Measurements from ENCODE around the gene BHLHE23. TPM values are rescaled to one million over a fixed set of nuclear protein-coding genes. Genes with fewer than 3 reads are reported as not detected.

BHLHE23 gene
- total and polyA plus RNA-seq, 2 donors from 2014 or later: not detected

DNA sequence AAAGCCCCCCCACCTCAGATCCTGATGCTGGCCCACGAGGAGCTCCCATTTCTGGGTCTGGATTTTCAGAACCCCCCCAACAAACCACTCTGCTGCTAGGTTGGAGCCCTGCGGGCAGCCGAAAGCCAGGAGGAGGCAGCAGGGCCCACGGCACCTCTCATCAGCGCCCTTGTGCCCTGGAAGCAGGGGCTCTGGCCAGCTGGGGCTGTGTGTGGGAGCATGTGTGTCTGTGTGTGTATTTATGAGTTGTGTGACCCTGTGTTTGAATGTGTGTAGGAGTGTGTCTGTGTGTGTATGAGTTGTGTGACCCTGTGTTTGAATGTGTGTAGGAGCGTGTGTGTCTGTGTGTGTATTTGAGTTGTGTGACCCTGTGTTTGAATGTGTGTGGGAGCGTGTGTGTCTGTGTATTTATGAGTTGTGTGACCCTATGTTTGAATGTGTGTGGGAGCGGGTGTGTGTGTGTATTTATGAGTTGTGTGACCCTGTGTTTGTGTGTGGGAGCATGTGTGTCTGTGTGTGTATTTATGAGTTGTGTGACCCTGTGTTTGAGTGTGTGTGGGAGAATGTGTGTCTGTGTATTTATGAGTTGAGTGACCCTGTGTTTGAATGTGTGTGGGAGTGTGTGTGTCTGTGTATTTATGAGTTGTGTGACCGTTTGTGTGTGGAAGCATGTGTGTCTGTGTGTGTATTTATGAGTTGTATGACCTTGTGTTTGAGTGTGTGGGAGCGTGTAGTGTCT lies 35.4 kb downstream of the BHLHE23 start:
- H3K9ac ChIP-seq (ENCODE audit: low read length in 3 of 3): no peak overlapping the region
- DNase-seq (no peak), FAIRE-seq (no peak)
- peaks cover 0 to 2% (median 0%) of the 10 kb centered on the region in 3 donors for H3K4me1 ChIP-seq (ENCODE audit: control insufficient read depth in 2 of 3, insufficient read depth in 2 of 3, low read depth in 1 of 3, low read length in 3 of 3)
- intact Hi-C loops (cut with DNase I): no loop called here
- H3K36me3 ChIP-seq (ENCODE audit: control insufficient read depth in 2 of 3, insufficient read depth in 3 of 3, low read length in 3 of 3): no peaks in the 10 kb centered on the region
- H3K27ac ChIP-seq (ENCODE audit: low read depth in 2 of 2, low read length in 2 of 2): no peak overlapping the region
- no peak overlapping the region for H3K4me3 ChIP-seq (ENCODE audit: low read length in 3 of 3)
- H3K9me3 ChIP-seq (ENCODE audit: control insufficient read depth in 2 of 3, insufficient read depth in 1 of 3, low read length in 3 of 3): no peaks in the 10 kb centered on the region
- H3K27me3 ChIP-seq (ENCODE audit: control insufficient read depth, insufficient read depth, low read length): peaks cover 9% of the 10 kb centered on the region
- TF ChIP-seq, protein P1, sequence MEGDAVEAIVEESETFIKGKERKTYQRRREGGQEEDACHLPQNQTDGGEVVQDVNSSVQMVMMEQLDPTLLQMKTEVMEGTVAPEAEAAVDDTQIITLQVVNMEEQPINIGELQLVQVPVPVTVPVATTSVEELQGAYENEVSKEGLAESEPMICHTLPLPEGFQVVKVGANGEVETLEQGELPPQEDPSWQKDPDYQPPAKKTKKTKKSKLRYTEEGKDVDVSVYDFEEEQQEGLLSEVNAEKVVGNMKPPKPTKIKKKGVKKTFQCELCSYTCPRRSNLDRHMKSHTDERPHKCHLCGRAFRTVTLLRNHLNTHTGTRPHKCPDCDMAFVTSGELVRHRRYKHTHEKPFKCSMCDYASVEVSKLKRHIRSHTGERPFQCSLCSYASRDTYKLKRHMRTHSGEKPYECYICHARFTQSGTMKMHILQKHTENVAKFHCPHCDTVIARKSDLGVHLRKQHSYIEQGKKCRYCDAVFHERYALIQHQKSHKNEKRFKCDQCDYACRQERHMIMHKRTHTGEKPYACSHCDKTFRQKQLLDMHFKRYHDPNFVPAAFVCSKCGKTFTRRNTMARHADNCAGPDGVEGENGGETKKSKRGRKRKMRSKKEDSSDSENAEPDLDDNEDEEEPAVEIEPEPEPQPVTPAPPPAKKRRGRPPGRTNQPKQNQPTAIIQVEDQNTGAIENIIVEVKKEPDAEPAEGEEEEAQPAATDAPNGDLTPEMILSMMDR (IDR thresholded peaks at IDR 0.05; ENCODE audit: borderline replicate concordance, extremely low read depth, insufficient read depth): no peak

DNA sequence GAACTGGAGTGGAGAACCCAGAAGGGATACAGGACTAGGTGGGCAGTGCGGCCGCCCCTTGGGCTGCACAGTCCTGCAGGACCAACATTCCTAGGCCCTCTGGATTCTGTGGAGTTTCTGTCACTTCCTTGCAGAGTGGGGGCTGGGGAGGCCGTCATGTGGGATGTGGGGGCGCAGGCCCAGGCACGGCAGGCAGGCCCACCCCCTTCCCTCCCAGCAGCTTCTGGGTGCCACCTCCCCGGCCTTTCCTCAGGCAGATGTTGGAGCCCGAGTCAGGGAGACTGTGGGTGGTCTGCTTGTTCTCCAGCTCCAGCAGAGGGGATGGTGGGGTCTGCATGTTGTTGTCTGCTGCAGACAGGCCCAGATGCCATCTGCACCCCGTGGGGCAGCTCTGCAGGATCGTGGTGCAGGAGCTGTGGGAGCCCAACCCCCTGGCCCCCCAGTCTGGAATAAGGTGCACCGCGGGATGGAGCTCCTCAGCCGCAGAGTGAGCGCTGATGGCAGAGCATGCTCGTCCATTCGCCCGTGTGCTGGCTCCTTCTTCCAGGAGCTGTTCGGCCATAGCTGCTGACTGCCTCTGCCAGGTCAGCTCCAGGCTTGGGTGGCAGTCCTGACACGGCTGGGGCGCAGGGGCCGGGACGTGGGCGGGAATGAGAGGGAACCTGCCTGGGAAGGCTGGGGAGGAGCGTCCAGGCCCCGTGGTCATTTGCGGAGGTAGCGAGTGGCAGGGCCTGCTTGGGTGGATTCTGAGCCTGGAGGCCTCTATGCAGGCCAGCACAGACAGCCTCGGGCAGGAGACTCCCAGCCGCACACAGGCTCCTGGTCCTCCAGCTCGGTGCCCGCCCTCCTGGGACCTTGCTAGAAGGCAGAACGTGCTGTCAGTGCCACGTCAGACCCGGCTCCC lies 36.2 kb downstream of the BHLHE23 start:
- no peak for DNase-seq
- FAIRE-seq: no peak
- Histone ChIP-seq H3K27me3 (ENCODE audit: control insufficient read depth, insufficient read depth, low read length) (peaks cover 9% of the 10 kb centered on the region), H3K4me1 (ENCODE audit: control insufficient read depth in 2 of 3, insufficient read depth in 2 of 3, low read depth in 1 of 3, low read length in 3 of 3) (peaks cover 0 to 2% (median 0%) of the 10 kb centered on the region in 3 donors), H3K4me3 (ENCODE audit: low read length in 3 of 3) (no peak overlapping the region), H3K9ac (ENCODE audit: low read length in 3 of 3) (no peak overlapping the region), H3K36me3 (ENCODE audit: control insufficient read depth in 2 of 3, insufficient read depth in 3 of 3, low read length in 3 of 3) (no peaks in the 10 kb centered on the region), H3K27ac (ENCODE audit: low read depth in 2 of 2, low read length in 2 of 2) (no peak overlapping the region), H3K9me3 (ENCODE audit: control insufficient read depth in 2 of 3, insufficient read depth in 1 of 3, low read length in 3 of 3) (no peaks in the 10 kb centered on the region)
- TF ChIP-seq, protein P1 (IDR thresholded peaks at IDR 0.05; ENCODE audit: borderline replicate concordance, extremely low read depth, insufficient read depth): no peak
- intact Hi-C loops (cut with DNase I): no loop called here

- no peaks in the 10 kb centered on the region for H3K9me3 ChIP-seq (ENCODE audit: control insufficient read depth in 2 of 3, insufficient read depth in 1 of 3, low read length in 3 of 3)
- TF ChIP-seq, protein P1 (IDR thresholded peaks at IDR 0.05; ENCODE audit: borderline replicate concordance, extremely low read depth, insufficient read depth): no peak
- DNase-seq (no peak), FAIRE-seq (no peak)
- peaks cover 0 to 2% (median 0%) of the 10 kb centered on the region in 3 donors for H3K4me1 ChIP-seq (ENCODE audit: control insufficient read depth in 2 of 3, insufficient read depth in 2 of 3, low read depth in 1 of 3, low read length in 3 of 3)
- H3K36me3 ChIP-seq (ENCODE audit: control insufficient read depth in 2 of 3, insufficient read depth in 3 of 3, low read length in 3 of 3): no peaks in the 10 kb centered on the region
- no peak overlapping the region for H3K27ac ChIP-seq (ENCODE audit: low read depth in 2 of 2, low read length in 2 of 2)
- peaks cover 9% of the 10 kb centered on the region for H3K27me3 ChIP-seq (ENCODE audit: control insufficient read depth, insufficient read depth, low read length)
- no peak overlapping the region for H3K4me3 ChIP-seq (ENCODE audit: low read length in 3 of 3)
- H3K9ac ChIP-seq (ENCODE audit: low read length in 3 of 3): no peak overlapping the region
- intact Hi-C loops (cut with DNase I): no loop called here
Measured at GRCh38 chr20:62969939-62970306, 36.8 kb downstream of the BHLHE23 start.

All from kidney (tissue), 14 donors.